ENCODE data around the gene ARSK.

The ARSK gene

GRCh38 chr5:95605786-95606185, 50.9 kb downstream of the ARSK start:
- Histone ChIP-seq H3K9me3 (ENCODE audit: control insufficient read depth, low read length) (no peaks in the 10 kb centered on the region), H3K36me3 (ENCODE audit: control insufficient read depth, insufficient read depth, low read length) (no peaks in the 10 kb centered on the region), H3K4me3 (ENCODE audit: extremely low read depth, insufficient read depth, low read length, poor library complexity, severe bottlenecking) (no peak overlapping the region), H3K27ac (ENCODE audit: low read depth, low read length, severe bottlenecking) (no peak overlapping the region), H3K4me1 (ENCODE audit: control insufficient read depth, insufficient read depth, low read length, poor library complexity, severe bottlenecking) (no peaks in the 10 kb centered on the region)
- WGBS, 2 experiments (ENCODE audit: insufficient coverage in 2 of 2), result 82 to 96% methylated on average over 4 to 5 of the region's 5 CpGs

- H3K36me3 ChIP-seq (ENCODE audit: control insufficient read depth, insufficient read depth, low read length), result no peaks in the 10 kb centered on the region
- WGBS, 2 experiments (ENCODE audit: insufficient coverage in 2 of 2), result no CpG with 5 or more reads among the region's 1 CpG
- no peak overlapping the region for H3K4me3 ChIP-seq (ENCODE audit: extremely low read depth, insufficient read depth, low read length, poor library complexity, severe bottlenecking)
- H3K9me3 ChIP-seq (ENCODE audit: control insufficient read depth, low read length), result no peaks in the 10 kb centered on the region
- no peaks in the 10 kb centered on the region for H3K4me1 ChIP-seq (ENCODE audit: control insufficient read depth, insufficient read depth, low read length, poor library complexity, severe bottlenecking)
- no peak overlapping the region for H3K27ac ChIP-seq (ENCODE audit: low read depth, low read length, severe bottlenecking)
These were observed 51.5 kb downstream of the ARSK start for GRCh38 chr5:95606419-95606818.

- WGBS, 2 experiments (ENCODE audit: insufficient coverage in 2 of 2), result 91 to 100% methylated on average over 2 to 3 of the region's 3 CpGs
- no peak overlapping the region for H3K4me3 ChIP-seq (ENCODE audit: extremely low read depth, insufficient read depth, low read length, poor library complexity, severe bottlenecking)
- H3K36me3 ChIP-seq (ENCODE audit: control insufficient read depth, insufficient read depth, low read length), result no peaks in the 10 kb centered on the region
- H3K4me1 ChIP-seq (ENCODE audit: control insufficient read depth, insufficient read depth, low read length, poor library complexity, severe bottlenecking), result no peaks in the 10 kb centered on the region
- H3K9me3 ChIP-seq (ENCODE audit: control insufficient read depth, low read length), result peaks cover 7% of the 10 kb centered on the region
- H3K27ac ChIP-seq (ENCODE audit: low read depth, low read length, severe bottlenecking), result no peak overlapping the region
These were observed 54.8 kb downstream of the ARSK start for GRCh38 chr5:95609711-95610110.

GRCh38 chr5:95610546-95610945, 55.6 kb downstream of the ARSK start:
- WGBS, 2 experiments (ENCODE audit: insufficient coverage in 2 of 2), result 86 to 90% methylated on average over 1 to 2 of the region's 7 CpGs
- H3K36me3 ChIP-seq (ENCODE audit: control insufficient read depth, insufficient read depth, low read length), result no peaks in the 10 kb centered on the region
- no peak overlapping the region for H3K27ac ChIP-seq (ENCODE audit: low read depth, low read length, severe bottlenecking)
- H3K9me3 ChIP-seq (ENCODE audit: control insufficient read depth, low read length), result peaks cover 7% of the 10 kb centered on the region
- no peak overlapping the region for H3K4me3 ChIP-seq (ENCODE audit: extremely low read depth, insufficient read depth, low read length, poor library complexity, severe bottlenecking)
- no peaks in the 10 kb centered on the region for H3K4me1 ChIP-seq (ENCODE audit: control insufficient read depth, insufficient read depth, low read length, poor library complexity, severe bottlenecking)

- H3K27ac ChIP-seq (ENCODE audit: low read depth, low read length, severe bottlenecking), result no peak overlapping the region
- no peaks in the 10 kb centered on the region for H3K4me1 ChIP-seq (ENCODE audit: control insufficient read depth, insufficient read depth, low read length, poor library complexity, severe bottlenecking)
- no peak overlapping the region for H3K4me3 ChIP-seq (ENCODE audit: extremely low read depth, insufficient read depth, low read length, poor library complexity, severe bottlenecking)
- peaks cover 7% of the 10 kb centered on the region for H3K9me3 ChIP-seq (ENCODE audit: control insufficient read depth, low read length)
- WGBS, 2 experiments (ENCODE audit: insufficient coverage in 2 of 2), result 100% methylated on average over 1 of the region's 3 CpGs; no CpG with 5 or more reads in 1 of the 2 experiments
- no peaks in the 10 kb centered on the region for H3K36me3 ChIP-seq (ENCODE audit: control insufficient read depth, insufficient read depth, low read length)
These were observed 56.5 kb downstream of the ARSK start for GRCh38 chr5:95611396-95611795.

- Histone ChIP-seq H3K9me3 (ENCODE audit: control insufficient read depth, low read length) (peaks cover 7% of the 10 kb centered on the region), H3K4me3 (ENCODE audit: extremely low read depth, insufficient read depth, low read length, poor library complexity, severe bottlenecking) (no peak overlapping the region), H3K27ac (ENCODE audit: low read depth, low read length, severe bottlenecking) (no peak overlapping the region), H3K36me3 (ENCODE audit: control insufficient read depth, insufficient read depth, low read length) (no peaks in the 10 kb centered on the region), H3K4me1 (ENCODE audit: control insufficient read depth, insufficient read depth, low read length, poor library complexity, severe bottlenecking) (no peaks in the 10 kb centered on the region)
- 100% methylated on average over 1 of the region's 1 CpG; no CpG with 5 or more reads in 1 of the 2 experiments for WGBS, 2 experiments (ENCODE audit: insufficient coverage in 2 of 2)
These were observed 58.6 kb downstream of the ARSK start for GRCh38 chr5:95613514-95613913.

GRCh38 chr5:95615164-95615467, 60.2 kb downstream of the ARSK start:
- Histone ChIP-seq H3K36me3 (ENCODE audit: control insufficient read depth, insufficient read depth, low read length) (no peaks in the 10 kb centered on the region), H3K27ac (ENCODE audit: low read depth, low read length, severe bottlenecking) (no peak overlapping the region), H3K4me1 (ENCODE audit: control insufficient read depth, insufficient read depth, low read length, poor library complexity, severe bottlenecking) (peaks cover 4% of the 10 kb centered on the region), H3K9me3 (ENCODE audit: control insufficient read depth, low read length) (peaks cover 7% of the 10 kb centered on the region), H3K4me3 (ENCODE audit: extremely low read depth, insufficient read depth, low read length, poor library complexity, severe bottlenecking) (no peak overlapping the region)
- WGBS, 2 experiments (ENCODE audit: insufficient coverage in 2 of 2), result 100% methylated on average over 1 of the region's 1 CpG

- no peak overlapping the region for H3K27ac ChIP-seq (ENCODE audit: low read depth, low read length, severe bottlenecking)
- H3K36me3 ChIP-seq (ENCODE audit: control insufficient read depth, insufficient read depth, low read length), result no peaks in the 10 kb centered on the region
- WGBS, 2 experiments (ENCODE audit: insufficient coverage in 2 of 2), result 78 to 91% methylated on average over 4 to 5 of the region's 5 CpGs
These were observed 62.2 kb downstream of the ARSK start for GRCh38 chr5:95617057-95617456.

GRCh38 chr5:95619096-95619495, 64.2 kb downstream of the ARSK start:
- Histone ChIP-seq H3K9me3 (ENCODE audit: control insufficient read depth, low read length) (no peaks in the 10 kb centered on the region), H3K36me3 (ENCODE audit: control insufficient read depth, insufficient read depth, low read length) (no peaks in the 10 kb centered on the region), H3K4me1 (ENCODE audit: control insufficient read depth, insufficient read depth, low read length, poor library complexity, severe bottlenecking) (peaks cover 12% of the 10 kb centered on the region), H3K27ac (ENCODE audit: low read depth, low read length, severe bottlenecking) (no peak overlapping the region), H3K4me3 (ENCODE audit: extremely low read depth, insufficient read depth, low read length, poor library complexity, severe bottlenecking) (no peak overlapping the region)
- 82% methylated on average over 2 of the region's 4 CpGs; no CpG with 5 or more reads in 1 of the 2 experiments for WGBS, 2 experiments (ENCODE audit: insufficient coverage in 2 of 2)

More at GRCh38 chr5:95617057-95617456, 62.2 kb downstream of the ARSK start:
- peaks cover 7% of the 10 kb centered on the region for H3K9me3 ChIP-seq (ENCODE audit: control insufficient read depth, low read length)
- no peak overlapping the region for H3K4me3 ChIP-seq (ENCODE audit: extremely low read depth, insufficient read depth, low read length, poor library complexity, severe bottlenecking)
- H3K4me1 ChIP-seq (ENCODE audit: control insufficient read depth, insufficient read depth, low read length, poor library complexity, severe bottlenecking), result peaks cover 12% of the 10 kb centered on the region

- peak overlapping the region; percentile 47 for H3K4me3 ChIP-seq (ENCODE audit: extremely low read depth, insufficient read depth, low read length, poor library complexity, severe bottlenecking)
- H3K36me3 ChIP-seq (ENCODE audit: control insufficient read depth, insufficient read depth, low read length), result no peaks in the 10 kb centered on the region
- no peak overlapping the region for H3K27ac ChIP-seq (ENCODE audit: low read depth, low read length, severe bottlenecking)
- H3K9me3 ChIP-seq (ENCODE audit: control insufficient read depth, low read length), result no peaks in the 10 kb centered on the region
- peaks cover 12% of the 10 kb centered on the region for H3K4me1 ChIP-seq (ENCODE audit: control insufficient read depth, insufficient read depth, low read length, poor library complexity, severe bottlenecking)
- WGBS, 2 experiments (ENCODE audit: insufficient coverage in 2 of 2), result 19 to 35% methylated on average over 7 to 16 of the region's 19 CpGs
These were observed 64.7 kb downstream of the ARSK start for GRCh38 chr5:95619514-95620029.

- no peaks in the 10 kb centered on the region for H3K36me3 ChIP-seq (ENCODE audit: control insufficient read depth, insufficient read depth, low read length)
- H3K27ac ChIP-seq (ENCODE audit: low read depth, low read length, severe bottlenecking), result no peak within 1 kb of the TSS
- H3K4me1 ChIP-seq (ENCODE audit: control insufficient read depth, insufficient read depth, low read length, poor library complexity, severe bottlenecking), result peaks cover 12% of the 10 kb centered on the region
- H3K9me3 ChIP-seq (ENCODE audit: control insufficient read depth, low read length), result no peaks in the 10 kb centered on the region
- peak within 1 kb of the TSS; percentile 47 for H3K4me3 ChIP-seq (ENCODE audit: extremely low read depth, insufficient read depth, low read length, poor library complexity, severe bottlenecking)
- WGBS, 2 experiments (ENCODE audit: insufficient coverage in 2 of 2), result 1 to 2% methylated on average over 69 to 79 of the region's 85 CpGs
These were observed 65.3 kb downstream of the ARSK start, which contains the start of gene GPR150 for GRCh38 chr5:95620030-95620869. GPR150 (plus strand) TSS chr5:95620087; CDS start chr5:95620276, 189 bp downstream.

Measured in mesodermal cell (in vitro differentiated cells).